Astrocyte of the spinal cord (primary cell): ENCODE measurements around the gene NSD2.

Experiments
- DNase-seq: peaks from one replicate; pipeline ENCODE4 v3.0.0; 2011; ENCODE audit warnings: low read depth, low spot score
- H3K4me3 ChIP-seq: 2 replicates; pipeline ENCODE4 v1.5.1; 2011; ENCODE audit warnings: low read depth, mild to moderate bottlenecking, low read length, moderate library complexity
- in situ Hi-C: cut with HindIII; loops from 2 replicates; pipeline ENCODE4 v1.10.0; 2017; ENCODE audit warnings: low sequenced_read_pairs
- TF ChIP-seq, protein P1 (sequence below): IDR thresholded peaks from 2 replicates; pipeline ENCODE4 v1.5.1; 2012; ENCODE audit warnings: low read depth, mild to moderate bottlenecking, low read length, inconsistent platforms

The NSD2 gene

DNA sequence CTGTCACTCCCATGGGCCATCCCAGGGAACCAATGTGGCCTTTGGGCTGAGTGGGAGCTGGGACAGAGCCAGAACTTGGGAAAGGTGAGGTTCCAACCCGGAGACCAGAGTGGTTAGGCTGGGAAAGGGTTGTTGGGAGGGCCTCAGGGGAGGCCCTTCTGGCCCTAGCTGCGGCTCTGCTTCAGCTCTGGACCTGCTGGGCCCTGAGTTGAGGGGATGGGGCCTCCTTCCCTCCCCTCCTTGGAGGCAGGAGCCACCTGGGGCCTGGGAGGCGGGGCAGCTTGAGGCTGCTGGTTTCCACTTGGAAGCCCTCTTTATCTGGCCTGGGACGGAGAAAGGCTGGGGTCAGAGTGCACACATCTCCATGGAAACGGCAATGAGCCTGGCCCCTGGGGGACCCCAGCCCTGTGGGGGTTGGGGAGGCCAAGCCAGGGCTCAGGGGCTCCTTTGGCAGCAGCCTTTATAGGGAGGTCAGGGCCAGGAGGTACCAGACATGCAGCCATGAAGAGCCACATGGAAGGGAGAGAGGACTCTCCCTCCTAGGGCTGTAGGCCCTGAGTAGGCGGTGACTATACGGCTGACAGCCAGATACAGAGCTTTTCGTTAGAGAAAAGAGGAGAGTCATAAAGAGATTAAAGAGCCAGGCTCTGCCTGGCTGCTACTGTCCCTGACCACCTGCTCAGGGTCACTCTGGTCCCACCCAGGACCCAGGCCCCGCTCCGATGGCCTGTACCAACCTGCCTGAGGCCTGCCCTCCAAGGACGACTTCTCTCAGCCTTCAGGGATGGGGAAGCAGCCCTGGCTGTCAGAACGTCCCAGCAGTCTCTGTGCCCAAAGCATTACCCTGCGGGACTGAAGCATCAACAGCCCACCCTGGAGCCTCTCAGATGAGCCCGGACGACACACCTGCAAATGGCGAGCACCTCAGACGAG lies 6.9 kb upstream of the NSD2 start:
- in situ Hi-C loops = no loop called here
- H3K4me3 ChIP-seq = no peak overlapping the region
- TF ChIP-seq, protein P1, sequence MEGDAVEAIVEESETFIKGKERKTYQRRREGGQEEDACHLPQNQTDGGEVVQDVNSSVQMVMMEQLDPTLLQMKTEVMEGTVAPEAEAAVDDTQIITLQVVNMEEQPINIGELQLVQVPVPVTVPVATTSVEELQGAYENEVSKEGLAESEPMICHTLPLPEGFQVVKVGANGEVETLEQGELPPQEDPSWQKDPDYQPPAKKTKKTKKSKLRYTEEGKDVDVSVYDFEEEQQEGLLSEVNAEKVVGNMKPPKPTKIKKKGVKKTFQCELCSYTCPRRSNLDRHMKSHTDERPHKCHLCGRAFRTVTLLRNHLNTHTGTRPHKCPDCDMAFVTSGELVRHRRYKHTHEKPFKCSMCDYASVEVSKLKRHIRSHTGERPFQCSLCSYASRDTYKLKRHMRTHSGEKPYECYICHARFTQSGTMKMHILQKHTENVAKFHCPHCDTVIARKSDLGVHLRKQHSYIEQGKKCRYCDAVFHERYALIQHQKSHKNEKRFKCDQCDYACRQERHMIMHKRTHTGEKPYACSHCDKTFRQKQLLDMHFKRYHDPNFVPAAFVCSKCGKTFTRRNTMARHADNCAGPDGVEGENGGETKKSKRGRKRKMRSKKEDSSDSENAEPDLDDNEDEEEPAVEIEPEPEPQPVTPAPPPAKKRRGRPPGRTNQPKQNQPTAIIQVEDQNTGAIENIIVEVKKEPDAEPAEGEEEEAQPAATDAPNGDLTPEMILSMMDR = no peak
- DNase-seq = no peak

DNA sequence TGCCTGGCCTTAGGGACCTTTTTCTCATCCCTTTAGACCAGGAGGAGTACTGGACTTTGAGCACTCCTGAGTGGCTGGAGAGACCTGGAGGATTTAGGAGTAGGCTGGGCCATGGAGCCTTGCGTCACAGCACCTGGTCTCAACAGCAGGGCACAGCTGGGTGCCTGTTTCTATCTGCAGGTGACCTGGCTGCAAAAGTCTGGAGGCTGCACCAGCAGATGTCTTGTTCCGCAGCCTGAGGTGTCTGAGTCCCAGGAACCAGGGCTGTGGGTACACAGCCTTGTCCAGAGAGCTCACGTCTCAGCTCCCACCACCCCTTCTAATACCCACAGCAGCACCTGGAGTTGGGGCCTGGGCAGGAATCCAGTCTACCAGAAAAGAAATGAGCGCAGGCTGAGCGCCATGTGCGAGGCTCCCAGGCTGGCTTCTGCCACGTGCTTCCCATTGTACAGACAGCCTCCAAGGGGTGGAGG lies 5.0 kb upstream of the NSD2 start:
- TF ChIP-seq, protein P1 = no peak
- in situ Hi-C loops = no loop called here
- no peak overlapping the region for H3K4me3 ChIP-seq
- no peak for DNase-seq

DNA sequence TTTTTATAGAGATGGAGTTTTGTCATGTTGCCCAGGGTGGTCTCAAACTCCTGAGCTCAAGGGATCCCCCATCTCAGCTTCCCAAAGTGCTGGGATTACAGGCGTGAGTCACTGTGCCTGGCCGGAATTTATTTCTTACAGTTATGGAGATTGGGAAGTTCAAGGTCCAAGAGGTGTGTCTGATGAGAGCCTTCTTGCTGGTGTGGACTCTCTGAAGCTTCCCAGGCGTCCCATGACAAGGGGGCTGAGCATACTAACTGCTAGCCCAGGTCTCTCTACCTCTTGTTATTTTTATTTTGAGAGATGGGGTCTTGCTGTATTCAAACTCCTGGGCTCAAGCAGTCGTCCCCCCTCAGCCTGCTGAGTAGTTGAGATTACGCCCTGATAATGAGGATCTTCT lies 2.9 kb upstream of the NSD2 start:
- H3K4me3 ChIP-seq = no peak overlapping the region
- in situ Hi-C loops = no loop called here
- TF ChIP-seq, protein P1 = no peak
- no peak for DNase-seq

DNA sequence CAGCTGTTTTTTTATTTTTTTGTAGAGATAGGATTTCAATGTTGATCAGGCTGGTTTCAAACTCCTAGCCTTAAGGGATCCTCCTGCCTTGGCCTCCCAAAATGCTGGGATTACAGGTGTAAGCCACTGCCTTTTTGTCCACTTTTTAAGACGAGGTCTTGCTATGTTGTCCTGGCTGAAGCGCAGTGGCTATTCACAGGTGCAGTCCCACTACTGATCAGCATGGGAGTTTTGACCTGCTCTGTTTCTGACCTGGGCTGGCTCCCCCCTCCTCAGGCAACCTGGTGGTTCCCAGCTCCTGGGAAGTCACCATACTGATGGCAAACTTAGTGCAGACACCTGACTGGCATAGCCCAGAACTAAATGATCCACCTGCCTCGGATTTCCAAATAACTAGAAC lies 2.3 kb upstream of the NSD2 start:
- no peak overlapping the region for H3K4me3 ChIP-seq
- TF ChIP-seq, protein P1 = no peak
- in situ Hi-C loops = no loop called here
- no peak for DNase-seq

DNA sequence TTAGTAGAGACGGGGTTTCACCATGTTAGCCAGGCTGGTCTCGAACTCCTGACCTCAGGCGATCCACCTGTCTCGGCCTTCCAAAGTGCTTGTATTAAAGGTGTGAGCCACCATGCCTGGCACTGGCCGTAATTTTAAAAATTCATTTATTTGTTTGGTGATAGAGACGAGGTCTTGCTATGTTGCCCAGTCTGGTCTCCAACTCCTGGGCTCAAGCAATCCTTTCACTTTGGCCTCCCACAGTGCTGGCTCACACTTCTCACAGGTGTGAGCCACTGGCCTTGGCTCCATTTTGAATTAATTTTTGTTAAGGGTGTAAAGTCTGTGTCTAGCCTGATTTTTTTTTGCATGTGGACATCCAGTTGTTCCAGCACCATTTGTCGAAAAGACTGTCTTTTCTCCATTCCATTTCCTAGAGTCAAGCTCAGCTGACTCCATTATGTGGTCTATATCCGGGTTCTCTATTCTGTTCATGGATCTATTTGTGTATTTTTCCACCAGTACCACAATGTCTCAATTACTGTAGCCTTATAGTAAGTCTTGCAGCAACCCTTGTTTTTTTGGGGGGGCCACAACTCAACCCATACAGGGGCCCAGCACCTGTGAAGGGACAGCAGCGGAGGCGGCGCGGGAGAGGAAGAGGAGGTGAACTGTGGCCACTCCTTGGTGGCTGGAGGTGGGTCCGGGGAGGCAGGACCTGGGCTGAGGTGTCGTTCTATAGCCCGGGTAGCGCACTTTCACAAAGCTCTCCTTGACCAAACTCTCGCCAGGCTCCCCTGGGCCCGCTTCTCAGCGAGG lies 1.5 kb upstream of the NSD2 start:
- H3K4me3 ChIP-seq = peak overlapping the region; percentile 52
- DNase-seq = no peak
- in situ Hi-C loops = no loop called here
- TF ChIP-seq, protein P1 = no peak

DNA sequence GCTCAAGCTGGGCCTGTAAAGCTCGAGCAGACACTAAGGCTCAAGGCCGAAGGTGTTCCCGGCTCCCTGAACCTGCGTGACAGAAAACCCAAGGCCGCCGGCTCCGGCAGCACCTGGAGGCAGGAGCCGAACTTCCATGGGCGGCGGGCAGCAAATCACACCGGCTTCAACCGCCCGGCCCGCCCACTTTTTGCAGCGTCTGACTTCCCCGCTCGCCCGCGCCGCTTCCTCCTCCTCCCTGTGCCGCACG lies 940 bp upstream of the NSD2 start:
- DNase-seq = peak; percentile 82
- H3K4me3 ChIP-seq = peak overlapping the region; percentile 52
- TF ChIP-seq, protein P1 = no peak
- in situ Hi-C loops = no loop called here
